GM18907 (cell line): Measurements from ENCODE around the gene SP8.

Experiments
- ATAC-seq: cut with Tn5 transposase; IDR thresholded peaks from one replicate; pipeline ENCODE4 v1.9.1; 2021; ENCODE audit warnings: mild to moderate bottlenecking, moderate library complexity; ENCODE audit not compliant: unreplicated experiment

SP8 gene

GRCh38 chr7:20795361-20795760 lies 8.7 kb upstream of the SP8 start:
- ATAC-seq, result no peak

DNA sequence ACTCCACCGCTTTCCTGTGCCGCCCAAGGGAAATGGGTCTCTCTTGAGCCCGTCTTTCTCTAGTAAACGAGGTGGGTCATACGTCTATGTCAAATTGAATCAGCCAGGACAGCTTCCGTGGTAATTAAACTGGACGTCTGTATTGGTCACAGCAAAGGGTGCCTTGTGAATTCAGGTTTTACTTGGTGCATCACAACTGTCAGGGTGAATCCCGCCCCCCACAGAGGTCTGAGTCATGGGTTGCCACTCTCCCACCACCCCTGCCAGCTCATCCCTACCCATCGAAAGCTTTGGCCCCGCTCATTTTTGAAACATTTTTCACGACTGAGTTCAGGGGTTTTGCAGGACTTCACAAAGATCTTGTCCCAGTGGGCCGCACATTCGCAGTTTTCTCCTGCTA lies 8.0 kb upstream of the SP8 start:
- ATAC-seq, result no peak

DNA sequence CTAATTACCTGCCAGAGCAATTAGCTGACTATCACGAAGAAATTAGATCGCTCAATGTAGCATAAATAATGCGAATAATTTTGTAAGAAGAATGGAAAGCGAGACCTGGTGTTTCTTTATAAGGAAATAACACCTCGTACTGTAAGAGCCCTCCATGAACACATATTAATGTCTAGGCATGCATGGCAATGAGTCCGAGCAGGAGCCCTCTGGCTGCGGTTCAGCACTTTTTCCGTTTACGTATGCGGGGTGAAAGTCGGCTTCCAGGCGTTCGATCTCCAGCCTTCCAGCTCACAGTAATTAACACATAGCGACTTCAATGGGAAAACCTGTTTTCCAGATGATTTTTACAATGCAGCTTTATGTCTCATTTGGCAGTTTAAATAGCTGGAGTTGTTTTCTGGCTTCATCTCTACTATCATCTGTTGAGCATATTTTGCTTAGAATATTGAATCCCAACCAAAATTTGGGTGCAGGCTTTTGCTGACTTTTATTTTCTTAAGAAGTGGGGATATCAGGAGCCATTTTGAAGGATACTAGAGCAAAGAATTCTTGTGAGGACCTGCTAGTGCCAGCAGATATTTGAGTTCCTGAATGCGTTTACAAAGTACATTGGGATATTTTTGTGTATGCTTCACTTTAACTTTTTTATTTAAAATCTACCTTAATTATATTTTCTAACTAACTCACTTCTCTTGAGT lies 7.2 kb upstream of the SP8 start:
- ATAC-seq, result no peak

GRCh38 chr7:20793248-20793647 lies 6.6 kb upstream of the SP8 start:
- ATAC-seq, result no peak

GRCh38 chr7:20791538-20792434 lies 5.1 kb upstream of the SP8 start:
- no peak for ATAC-seq

- ATAC-seq, result no peak
Observed at GRCh38 chr7:20790375-20790774, 3.7 kb upstream of the SP8 start.

- ATAC-seq, result no peak
Observed at GRCh38 chr7:20788420-20788990, 1.8 kb upstream of the SP8 start.

- ATAC-seq, result no peak
Observed at GRCh38 chr7:20787660-20788419, 1.2 kb upstream of the SP8 start.

DNA sequence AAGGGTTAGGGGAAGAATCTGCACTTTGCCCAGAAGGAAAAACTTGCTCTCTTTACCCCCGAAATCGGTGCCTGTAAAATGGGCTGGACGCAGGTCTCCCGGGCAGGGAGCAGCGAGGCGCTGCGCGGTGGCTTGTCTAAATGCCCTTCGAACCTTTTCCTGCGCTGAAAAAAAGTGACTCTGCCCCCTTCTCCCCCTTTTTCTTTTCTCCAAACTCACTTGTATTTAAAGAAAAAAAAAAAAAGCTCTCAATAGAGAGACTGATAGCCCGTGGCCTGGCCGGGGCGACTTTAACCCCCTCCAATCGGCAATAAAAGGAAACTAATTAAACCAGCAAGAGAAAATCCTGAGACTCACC lies 286 bp downstream of the SP8 start:
- no peak for ATAC-seq

DNA sequence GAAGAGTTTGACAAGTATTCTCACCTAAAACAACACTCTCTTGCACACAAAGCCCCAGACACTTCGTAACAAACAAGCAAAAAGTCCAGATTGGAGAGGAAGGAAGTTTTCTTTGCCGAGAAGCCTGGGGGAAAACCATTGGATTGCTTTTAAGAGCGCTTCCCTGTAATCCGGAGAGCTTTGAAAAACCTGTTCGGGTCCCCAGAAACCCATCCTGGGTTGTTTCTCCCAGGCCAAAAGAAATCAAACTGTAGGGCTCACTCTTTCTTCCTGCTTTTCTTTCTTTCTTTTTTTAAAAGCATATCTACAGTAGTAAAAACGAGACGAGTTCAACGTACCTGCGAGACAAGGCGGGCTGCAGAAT lies 655 bp downstream of the SP8 start:
- no peak for ATAC-seq

DNA sequence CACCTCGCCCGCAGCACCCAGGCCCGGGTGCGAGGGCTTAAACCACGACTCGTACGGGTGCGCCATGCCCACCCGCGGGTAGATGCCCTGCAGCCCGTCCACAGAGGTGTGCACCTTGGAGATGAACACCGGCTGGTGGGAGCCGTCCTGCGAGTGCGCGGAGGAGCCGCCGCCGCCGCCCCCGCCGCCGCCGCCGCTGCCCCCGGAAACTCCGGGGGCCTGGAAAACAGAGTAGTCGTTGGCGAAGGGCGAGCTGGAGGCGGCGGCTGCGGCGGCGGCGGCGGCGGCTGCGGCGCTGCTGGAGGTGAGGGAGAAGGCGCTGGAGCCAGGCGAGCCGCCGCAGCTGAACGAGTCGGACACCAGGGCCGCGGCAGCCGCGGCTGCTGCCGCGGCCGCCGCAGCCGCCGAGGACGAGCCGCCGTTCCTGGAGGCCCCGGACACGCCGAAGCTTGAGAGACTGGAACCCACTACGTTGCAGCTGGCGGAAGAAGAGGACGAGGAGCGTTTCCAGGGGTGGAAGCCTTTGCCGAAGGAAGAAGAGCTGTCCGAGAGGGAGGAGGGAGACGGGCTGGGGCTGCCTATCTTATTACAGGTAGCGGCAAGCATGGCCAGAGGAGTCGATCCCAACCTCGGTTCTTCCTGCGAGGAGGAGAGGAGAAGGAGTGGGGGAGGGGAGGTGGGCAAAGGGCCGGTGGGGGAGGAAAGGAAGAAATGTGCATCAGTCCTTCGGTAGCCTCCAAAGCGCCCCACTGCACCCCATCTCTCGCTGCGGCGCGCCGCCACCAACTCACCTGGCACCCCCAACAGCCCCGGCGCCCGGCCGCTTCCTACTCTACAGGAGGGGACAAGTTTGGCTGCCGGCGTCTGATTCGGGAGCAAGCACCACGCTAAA lies 1.3 kb downstream of the SP8 start:
- no peak for ATAC-seq

GRCh38 chr7:20784388-20785156 lies 2.1 kb downstream of the SP8 start:
- ATAC-seq, result no peak

DNA sequence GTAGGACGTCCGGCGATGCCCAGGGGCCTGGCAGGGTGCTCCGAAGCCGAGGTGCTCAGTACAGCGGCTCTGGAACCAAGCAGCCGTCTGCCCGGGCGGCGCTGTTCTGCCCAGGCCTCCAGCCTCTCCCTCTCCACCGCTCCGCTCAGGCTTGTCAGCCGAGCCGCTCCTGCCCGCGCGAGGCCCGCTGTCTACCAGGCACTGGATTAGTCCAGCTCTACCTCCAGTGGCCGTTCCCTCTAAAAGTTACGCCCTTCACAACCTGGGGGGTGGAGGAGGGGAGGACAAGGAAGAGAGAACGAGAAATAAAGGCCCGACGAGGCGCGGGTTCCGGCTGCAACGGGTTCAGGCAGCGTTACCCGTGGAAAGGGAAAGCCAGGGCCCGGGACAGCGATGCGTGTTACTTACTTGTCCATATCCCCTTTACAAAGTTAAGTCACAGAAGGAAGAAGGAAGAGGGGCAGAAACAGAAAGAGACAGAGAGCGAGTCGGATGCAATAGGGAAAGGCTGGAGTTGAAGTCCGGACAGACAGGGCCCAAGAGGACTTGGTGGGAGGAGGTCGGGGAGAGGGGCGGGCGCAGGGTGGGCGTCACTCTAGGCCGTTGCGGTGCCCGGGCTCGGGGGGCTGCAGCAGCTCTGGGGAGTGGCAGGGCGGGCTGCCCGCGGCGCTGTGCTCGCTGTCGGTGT lies 2.8 kb downstream of the SP8 start:
- ATAC-seq, result peak; percentile 70

DNA sequence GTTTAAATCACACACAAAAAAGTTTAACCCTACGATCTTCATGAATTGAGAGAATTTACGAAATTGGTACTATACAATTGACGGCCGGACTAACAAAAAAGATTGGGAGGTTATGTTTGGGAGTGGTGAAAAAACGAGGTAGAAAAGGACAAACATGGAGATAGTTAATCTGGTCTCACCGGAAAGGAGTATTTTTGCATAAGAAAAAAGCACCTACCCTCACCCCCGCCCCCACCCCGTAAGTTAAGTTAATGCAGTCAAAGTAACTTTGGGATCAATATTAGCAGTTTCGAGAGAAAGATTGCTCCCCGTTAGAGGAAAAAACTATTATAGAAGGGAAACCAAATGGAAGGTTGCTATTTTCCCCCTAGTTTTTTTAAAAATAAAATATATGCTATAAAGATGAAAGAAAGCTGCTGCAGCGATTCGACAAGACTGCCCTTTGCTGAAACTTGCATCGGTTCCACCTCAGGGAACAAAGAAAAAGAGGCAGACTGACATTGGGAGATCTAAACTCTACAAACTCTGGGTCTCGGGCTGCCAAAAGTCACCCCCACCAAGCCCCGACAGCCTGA lies 3.5 kb downstream of the SP8 start:
- ATAC-seq, result no peak

DNA sequence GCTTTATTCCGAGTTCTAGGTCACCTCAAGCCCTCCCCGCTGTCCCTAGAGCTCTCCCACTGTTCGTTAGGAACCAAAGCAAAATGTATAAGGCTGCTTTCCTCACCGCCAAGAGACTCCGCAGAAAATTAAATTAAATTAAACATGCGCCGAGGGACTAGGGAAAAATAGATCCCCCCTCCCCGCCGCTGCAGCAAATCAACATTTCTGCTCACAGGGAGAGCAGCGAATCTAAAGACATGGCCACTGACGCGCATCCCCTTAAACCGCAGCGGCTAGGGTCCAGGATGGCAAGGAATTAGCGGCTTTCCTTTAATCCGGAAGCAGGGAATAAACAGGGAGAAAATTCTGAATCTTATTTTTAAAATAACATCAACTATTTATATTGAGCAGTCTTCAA lies 7.6 kb downstream of the SP8 start:
- ATAC-seq, result no peak

GRCh38 chr7:20778063-20778721 lies 8.5 kb downstream of the SP8 start:
- ATAC-seq, result peak; percentile 93

GRCh38 chr7:20777377-20778062 lies 9.2 kb downstream of the SP8 start:
- peak; percentile 54 for ATAC-seq

DNA sequence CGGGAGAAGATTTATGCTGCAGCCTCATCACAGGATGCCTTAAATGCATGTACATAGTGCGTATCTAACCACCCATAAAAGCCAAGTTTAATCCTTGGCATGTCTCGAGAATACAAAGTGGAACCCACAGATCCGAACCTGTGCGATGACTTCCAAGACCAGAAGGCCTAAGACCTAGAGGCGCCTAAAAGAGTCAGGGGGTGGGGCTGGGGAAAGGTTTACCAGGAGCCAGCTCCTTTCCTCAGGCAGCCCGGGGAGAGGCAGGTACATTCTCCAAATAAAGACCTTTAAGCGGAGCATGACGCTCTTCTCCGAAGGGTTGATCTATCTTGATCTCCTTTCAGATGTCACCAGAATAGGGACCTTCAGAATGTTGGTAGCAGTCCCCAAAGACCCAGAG lies 9.7 kb downstream of the SP8 start:
- no peak for ATAC-seq
